Right cardiac atrium (tissue), 5 donors: ENCODE measurements around the gene SLC6A1. TPM values are rescaled to one million over a fixed set of nuclear protein-coding genes. Genes with fewer than 3 reads are reported as not detected.
"Not testable (repeated sequence)": the region's sequence is repeated elsewhere in the genome, so short reads cannot be mapped to it uniquely, and the experiment has no call there.

ENCODE experiments used
- ATAC-seq, 2 donors: fragments of 200-7000 bp; cut with Tn5 transposase; one replicate each; pipeline versions ENCODE4 v1.8.0 to v1.9.1; 2020; ENCODE audit warnings: moderate library complexity in 2 of 2, mild to moderate bottlenecking in 1 of 2
- DNase-seq, 3 donors: peaks; one replicate each; pipeline ENCODE4 v3.0.0-alpha.2; 2020
- H3K27ac ChIP-seq: one replicate; pipeline ENCODE4 v1.5.1; 2013; ENCODE audit warnings: mild to moderate bottlenecking, low read length, control low read depth, moderate library complexity
- H3K27me3 ChIP-seq: one replicate; pipeline ENCODE4 v1.6.1; 2013; ENCODE audit not compliant: control insufficient read depth, insufficient read depth
- H3K4me1 ChIP-seq: one replicate; pipeline ENCODE4 v1.6.1; 2013; ENCODE audit warnings: low read length; ENCODE audit not compliant: control insufficient read depth, insufficient read depth
- H3K4me3 ChIP-seq: one replicate; pipeline ENCODE4 v1.5.1; 2013; ENCODE audit warnings: low read length, control low read depth
- H3K9me3 ChIP-seq: one replicate; pipeline ENCODE4 v1.6.1; 2013; ENCODE audit warnings: low read length; ENCODE audit not compliant: control insufficient read depth
- WGBS: extraction: QIAGEN DNeasy Blood & Tissue Kit; methylation state at CpG from one replicate; pipeline ENCODE4 v1.1.7; 2013; 5-methylcytosine and 5-hydroxymethylcytosine counted together
- intact Hi-C, 4 donors: fragments of 100-400 bp; cut with DNase I; formaldehyde crosslinking; loops; one replicate each; pipeline versions ENCODE4 v1.11.0 to v1.14.0; 2022 to 2023
- polyA plus RNA-seq: library from polyadenylated mRNA; stranded (reverse); fragments of 200-250 nt; gene quantifications from one replicate; pipeline ENCODE4 v1.2.3, GENCODE V29; 2013
- total RNA-seq, 4 donors: library from RNA; stranded (reverse); fragmentation: NEBNext Ultra II Directional; extraction: Animal tissue kit (Norgen Biotek cat#: 25700); gene quantifications; one replicate each; pipeline ENCODE4 v1.2.1, GENCODE V29; 2021
- donor health status: healthy with polysubstance abuse.
- donor health status: DM: no; HTN: yes; CAD: no.
- donor health status: DM: no; HTN: no; CAD: no.
- donor health status: DM: no; HTN: yes; CAD: no; lungs with severe emphysema.
- donor health status: DM: yes; HTN: yes; CAD: no.

The SLC6A1 gene
- total and polyA plus RNA-seq, 5 donors: 0.89 to 3.3 (median 2.6) TPM

GRCh38 chr3:11062704-11063103 is 70.2 kb downstream of the SLC6A1 start:
- no peaks in the 10 kb centered on the region for H3K4me1 ChIP-seq
- peaks cover 2% of the 10 kb centered on the region for H3K9me3 ChIP-seq
- 87% methylated on average over 7 of the region's 7 CpGs for WGBS
- no peaks in the 10 kb centered on the region for H3K27me3 ChIP-seq
- H3K27ac ChIP-seq: no peak overlapping the region
- intact Hi-C loops: loop anchor here (5.0 to 10.0 kb wide), 2 partner anchors 270 to 272 kb away; no protein-coding TSS in a partner anchor
- DNase-seq: no peak
- no peak overlapping the region for H3K4me3 ChIP-seq
- ATAC-seq: no peak

GRCh38 chr3:11071096-11071755 is 78.7 kb downstream of the SLC6A1 start:
- DNase-seq: no peak
- no peaks in the 10 kb centered on the region for H3K4me1 ChIP-seq
- no peak overlapping the region for H3K4me3 ChIP-seq
- ATAC-seq: no peak
- H3K27me3 ChIP-seq: no peaks in the 10 kb centered on the region
- intact Hi-C loops: no loop called here
- H3K27ac ChIP-seq: no peak overlapping the region
- peaks cover 4% of the 10 kb centered on the region for H3K9me3 ChIP-seq
- 85% methylated on average over 26 of the region's 26 CpGs for WGBS

- H3K27ac ChIP-seq: no peak overlapping the region
- peaks cover 4% of the 10 kb centered on the region for H3K9me3 ChIP-seq
- intact Hi-C loops: no loop called here
- WGBS: 65% methylated on average over 5 of the region's 5 CpGs
- no peak overlapping the region for H3K4me3 ChIP-seq
- ATAC-seq: no peak
- no peaks in the 10 kb centered on the region for H3K27me3 ChIP-seq
- no peaks in the 10 kb centered on the region for H3K4me1 ChIP-seq
- no peak for DNase-seq
Observed at GRCh38 chr3:11072631-11073030, 80.1 kb downstream of the SLC6A1 start.

- no peak for ATAC-seq
- intact Hi-C loops: no loop called here
- 59% methylated on average over 2 of the region's 2 CpGs for WGBS
Observed at GRCh38 chr3:11074011-11074410, 81.5 kb downstream of the SLC6A1 start.

GRCh38 chr3:11074451-11074850 is 81.9 kb downstream of the SLC6A1 start:
- Histone ChIP-seq H3K4me3 (no peak overlapping the region), H3K9me3 (no peaks in the 10 kb centered on the region), H3K4me1 (no peaks in the 10 kb centered on the region), H3K27me3 (no peaks in the 10 kb centered on the region), H3K27ac (no peak overlapping the region)
- intact Hi-C loops: no loop called here
- DNase-seq (no peak), ATAC-seq (no peak)
- WGBS: 85% methylated on average over 3 of the region's 3 CpGs

More at GRCh38 chr3:11074011-11074410, 81.5 kb downstream of the SLC6A1 start:
- DNase-seq: no peak
- Histone ChIP-seq H3K4me3 (no peak overlapping the region), H3K27me3 (no peaks in the 10 kb centered on the region), H3K9me3 (no peaks in the 10 kb centered on the region), H3K27ac (no peak overlapping the region), H3K4me1 (no peaks in the 10 kb centered on the region)

GRCh38 chr3:11075122-11075521 is 82.6 kb downstream of the SLC6A1 start:
- H3K27me3 ChIP-seq, DNase-seq, H3K4me3 ChIP-seq, H3K9me3 ChIP-seq, H3K4me1 ChIP-seq, H3K27ac ChIP-seq, ATAC-seq, intact Hi-C loops: not testable (repeated sequence)
- 86% methylated on average over 2 of the region's 2 CpGs for WGBS

- Histone ChIP-seq H3K4me1 (no peaks in the 10 kb centered on the region), H3K9me3 (no peaks in the 10 kb centered on the region), H3K4me3 (no peak overlapping the region), H3K27ac (no peak overlapping the region), H3K27me3 (no peaks in the 10 kb centered on the region)
- WGBS: 39% methylated on average over 6 of the region's 6 CpGs
- intact Hi-C loops: no loop called here
- no peak for ATAC-seq
- DNase-seq: no peak
Observed at GRCh38 chr3:11076711-11077110, 84.2 kb downstream of the SLC6A1 start.

GRCh38 chr3:11077466-11077865 is 84.9 kb downstream of the SLC6A1 start:
- intact Hi-C loops: no loop called here
- WGBS: 83% methylated on average over 2 of the region's 2 CpGs
- no peaks in the 10 kb centered on the region for H3K4me1 ChIP-seq

GRCh38 chr3:11078826-11079515 is 86.4 kb downstream of the SLC6A1 start:
- WGBS: 76% methylated on average over 5 of the region's 5 CpGs
- ATAC-seq (no peak), DNase-seq (no peak)
- Histone ChIP-seq H3K27me3 (no peaks in the 10 kb centered on the region), H3K27ac (no peak overlapping the region), H3K4me1 (no peaks in the 10 kb centered on the region), H3K9me3 (no peaks in the 10 kb centered on the region), H3K4me3 (no peak overlapping the region)
- intact Hi-C loops: no loop called here

More at GRCh38 chr3:11077466-11077865, 84.9 kb downstream of the SLC6A1 start:
- ATAC-seq (peak; percentile 32 to 38), DNase-seq (no peak)
- H3K27ac ChIP-seq: no peak overlapping the region
- H3K9me3 ChIP-seq: no peaks in the 10 kb centered on the region
- H3K27me3 ChIP-seq: no peaks in the 10 kb centered on the region
- no peak overlapping the region for H3K4me3 ChIP-seq

- no peaks in the 10 kb centered on the region for H3K27me3 ChIP-seq
- intact Hi-C loops: no loop called here
- no peaks in the 10 kb centered on the region for H3K4me1 ChIP-seq
- ATAC-seq (no peak), DNase-seq (no peak)
- H3K27ac ChIP-seq: no peak overlapping the region
- no peaks in the 10 kb centered on the region for H3K9me3 ChIP-seq
- WGBS: 72% methylated on average over 5 of the region's 5 CpGs
- H3K4me3 ChIP-seq: no peak overlapping the region
Observed at GRCh38 chr3:11080492-11080891, 87.9 kb downstream of the SLC6A1 start.

GRCh38 chr3:11084098-11084497 is 91.5 kb downstream of the SLC6A1 start:
- DNase-seq: peak in 1 of 3 donors; percentile 26
- 40% methylated on average over 2 of the region's 2 CpGs for WGBS
- intact Hi-C loops: no loop called here
- Histone ChIP-seq H3K4me1 (no peaks in the 10 kb centered on the region), H3K4me3 (no peak overlapping the region), H3K27ac (no peak overlapping the region), H3K9me3 (no peaks in the 10 kb centered on the region), H3K27me3 (no peaks in the 10 kb centered on the region)
- no peak for ATAC-seq
